ENCODE measurements around the gene PLCG2.

PLCG2 gene

GRCh38 chr16:81864646-81865382 lies 85.7 kb downstream of the PLCG2 start:
- H3K4me1 ChIP-seq = no peaks in the 10 kb centered on the region
- no peaks in the 10 kb centered on the region for H3K9me3 ChIP-seq
- H3K27me3 ChIP-seq = peaks cover 15% of the 10 kb centered on the region

GRCh38 chr16:81866820-81867440 lies 87.8 kb downstream of the PLCG2 start:
- TF ChIP-seq CTCF (IDR thresholded peaks at IDR 0.05; ENCODE audit: low read depth, low read length) = no peak
- Histone ChIP-seq H3K27me3 (peaks cover 12% of the 10 kb centered on the region), H3K9me3 (no peaks in the 10 kb centered on the region), H3K36me3 (no peaks in the 10 kb centered on the region), H3K4me3 (ENCODE audit: low read depth, low read length) (no peak overlapping the region), H3K4me1 (no peaks in the 10 kb centered on the region)
- no peak for DNase-seq

More at GRCh38 chr16:81864646-81865382, 85.7 kb downstream of the PLCG2 start:
- Histone ChIP-seq H3K36me3 (no peaks in the 10 kb centered on the region), H3K4me3 (ENCODE audit: low read depth, low read length) (no peak overlapping the region)
- TF ChIP-seq CTCF (IDR thresholded peaks at IDR 0.05; ENCODE audit: low read depth, low read length) = no peak
- no peak for DNase-seq

- peaks cover 5% of the 10 kb centered on the region for H3K27me3 ChIP-seq
- no peaks in the 10 kb centered on the region for H3K4me1 ChIP-seq
- no peaks in the 10 kb centered on the region for H3K36me3 ChIP-seq
Observed at GRCh38 chr16:81868057-81868748, 89.1 kb downstream of the PLCG2 start.

GRCh38 chr16:81869326-81869725 lies 90.2 kb downstream of the PLCG2 start:
- peaks cover 4% of the 10 kb centered on the region; the same call in 1 of the 2 replicates for H3K27me3 ChIP-seq
- no peak overlapping the region for H3K4me3 ChIP-seq (ENCODE audit: low read depth, low read length)
- no peak for TF ChIP-seq CTCF (IDR thresholded peaks at IDR 0.05; ENCODE audit: low read depth, low read length)
- DNase-seq = no peak
- no peaks in the 10 kb centered on the region for H3K36me3 ChIP-seq
- H3K4me1 ChIP-seq = no peaks in the 10 kb centered on the region
- H3K9me3 ChIP-seq = no peaks in the 10 kb centered on the region

More at GRCh38 chr16:81868057-81868748, 89.1 kb downstream of the PLCG2 start:
- no peak overlapping the region for H3K4me3 ChIP-seq (ENCODE audit: low read depth, low read length)
- no peak for DNase-seq
- no peaks in the 10 kb centered on the region for H3K9me3 ChIP-seq
- no peak for TF ChIP-seq CTCF (IDR thresholded peaks at IDR 0.05; ENCODE audit: low read depth, low read length)

GRCh38 chr16:81873206-81873605 lies 94.1 kb downstream of the PLCG2 start:
- Histone ChIP-seq H3K36me3 (no peaks in the 10 kb centered on the region), H3K4me1 (no peaks in the 10 kb centered on the region), H3K9me3 (no peaks in the 10 kb centered on the region), H3K4me3 (ENCODE audit: low read depth, low read length) (no peak overlapping the region), H3K27me3 (peaks cover 4% of the 10 kb centered on the region; the same call in 1 of the 2 replicates)
- TF ChIP-seq CTCF (IDR thresholded peaks at IDR 0.05; ENCODE audit: low read depth, low read length) = no peak
- DNase-seq = no peak

Data from BE2C (cell line).